GM23338 (cell line): ENCODE measurements around the gene APELA.
A peak's percentile ranks its signal among the peaks of the same experiment; 100 is the strongest.

Experiments
- CREB1 ChIP-seq: fragments of 250-450 bp; sonication (Bioruptor Pico); IDR thresholded peaks from 2 replicates; pipeline ENCODE4 v1.5.0; 2020; ENCODE audit warnings: low read depth, mild to moderate bottlenecking, moderate library complexity
- EZH2 ChIP-seq: fragments of 200-600 bp; sonication (generic); IDR thresholded peaks from one replicate; pipeline ENCODE4 v1.8.0; 2017; ENCODE audit warnings: antibody characterized with exemption, mild to moderate bottlenecking, low read depth; ENCODE audit not compliant: unreplicated experiment
- EZH2phosphoT487 ChIP-seq: fragments of 200-600 bp; sonication (generic); IDR thresholded peaks from one replicate; pipeline ENCODE4 v1.8.1; 2018; ENCODE audit warnings: antibody characterized with exemption; ENCODE audit not compliant: unreplicated experiment
- JUNB ChIP-seq: IDR thresholded peaks from one replicate; pipeline ENCODE4 v1.6.1; 2016; ENCODE audit warnings: antibody characterized with exemption; ENCODE audit not compliant: unreplicated experiment
- NANOG ChIP-seq: IDR thresholded peaks from 2 replicates; pipeline ENCODE4 v1.6.1; 2016; ENCODE audit warnings: antibody characterized with exemption, borderline replicate concordance
- POLR2AphosphoS5 ChIP-seq: IDR thresholded peaks from 2 replicates; pipeline ENCODE4 v1.6.1; 2016; ENCODE audit warnings: antibody characterized with exemption, low read depth
- STAT1 ChIP-seq: IDR thresholded peaks from one replicate; pipeline ENCODE4 v1.6.1; 2016; ENCODE audit warnings: antibody characterized with exemption; ENCODE audit not compliant: unreplicated experiment
- ZNF114 ChIP-seq: fragments of 250-450 bp; sonication (Bioruptor Pico); IDR thresholded peaks from 2 replicates; pipeline ENCODE4 v1.5.0; 2020; ENCODE audit warnings: mild to moderate bottlenecking, moderate library complexity
- ZNF331 ChIP-seq: fragments of 250-450 bp; sonication (Bioruptor Pico); IDR thresholded peaks from 2 replicates; pipeline ENCODE4 v1.5.0; 2020; ENCODE audit warnings: low read depth, mild to moderate bottlenecking, moderate library complexity
- TF ChIP-seq, protein P1 (sequence below), 2 experiments: fragments of 200-600 bp in 1 of 2; sonication (generic) in 1 of 2; conservative IDR thresholded peaks; 2 replicates each; pipeline versions ENCODE4 v1.5.1 to v1.6.1; 2016 to 2017; ENCODE audit warnings: antibody characterized with exemption in 2 of 2, low read depth in 2 of 2, mild to moderate bottlenecking in 2 of 2, moderate library complexity in 1 of 2
- TF ChIP-seq, protein P2 (sequence below): IDR thresholded peaks from 2 replicates; pipeline ENCODE4 v1.6.1; 2016; ENCODE audit warnings: antibody characterized with exemption
- TF ChIP-seq, protein P3 (sequence below): IDR thresholded peaks from one replicate; pipeline ENCODE4 v1.6.1; 2018; ENCODE audit warnings: antibody characterized with exemption; ENCODE audit not compliant: unreplicated experiment
- TF ChIP-seq, protein P4 (sequence below): fragments of 250-450 bp; sonication (Bioruptor Pico); IDR thresholded peaks from 2 replicates; pipeline ENCODE4 v1.5.0; 2020; ENCODE audit warnings: mild to moderate bottlenecking, moderate library complexity

DNA sequence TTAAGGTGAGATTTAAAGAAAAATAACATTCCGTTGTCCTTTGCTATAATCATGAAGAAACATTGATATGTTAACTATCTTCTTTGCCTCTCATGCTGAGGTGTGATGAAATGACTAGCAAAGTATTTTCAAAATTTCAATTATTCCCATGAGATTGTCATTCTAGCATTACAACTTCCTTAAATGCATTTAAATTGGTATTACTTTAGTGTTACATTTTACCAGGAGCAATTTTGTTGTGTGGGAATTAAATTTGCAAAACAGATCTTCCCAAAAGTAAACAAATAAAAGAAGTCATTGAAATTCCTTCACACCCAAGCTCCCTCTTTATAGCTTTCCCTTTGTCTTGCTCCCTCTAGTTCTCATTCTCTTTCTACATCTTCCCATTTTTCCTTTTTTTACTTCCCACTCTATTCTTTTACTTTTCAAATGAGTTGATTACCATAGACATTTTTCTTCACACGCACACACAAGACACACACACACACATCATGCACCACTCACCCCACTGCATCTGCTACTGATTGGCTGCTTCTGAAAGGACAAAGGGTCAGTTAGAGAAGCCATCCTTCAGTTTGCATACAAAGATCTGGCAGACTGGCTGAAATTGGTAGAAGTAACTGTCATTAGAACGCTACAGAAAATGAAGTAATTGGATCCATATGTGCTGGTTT is 10.0 kb upstream of the APELA start:
- TF ChIP-seq NANOG, result peak; percentile 93
- no peak for TF ChIP-seq EZH2
- TF ChIP-seq, protein P1, sequence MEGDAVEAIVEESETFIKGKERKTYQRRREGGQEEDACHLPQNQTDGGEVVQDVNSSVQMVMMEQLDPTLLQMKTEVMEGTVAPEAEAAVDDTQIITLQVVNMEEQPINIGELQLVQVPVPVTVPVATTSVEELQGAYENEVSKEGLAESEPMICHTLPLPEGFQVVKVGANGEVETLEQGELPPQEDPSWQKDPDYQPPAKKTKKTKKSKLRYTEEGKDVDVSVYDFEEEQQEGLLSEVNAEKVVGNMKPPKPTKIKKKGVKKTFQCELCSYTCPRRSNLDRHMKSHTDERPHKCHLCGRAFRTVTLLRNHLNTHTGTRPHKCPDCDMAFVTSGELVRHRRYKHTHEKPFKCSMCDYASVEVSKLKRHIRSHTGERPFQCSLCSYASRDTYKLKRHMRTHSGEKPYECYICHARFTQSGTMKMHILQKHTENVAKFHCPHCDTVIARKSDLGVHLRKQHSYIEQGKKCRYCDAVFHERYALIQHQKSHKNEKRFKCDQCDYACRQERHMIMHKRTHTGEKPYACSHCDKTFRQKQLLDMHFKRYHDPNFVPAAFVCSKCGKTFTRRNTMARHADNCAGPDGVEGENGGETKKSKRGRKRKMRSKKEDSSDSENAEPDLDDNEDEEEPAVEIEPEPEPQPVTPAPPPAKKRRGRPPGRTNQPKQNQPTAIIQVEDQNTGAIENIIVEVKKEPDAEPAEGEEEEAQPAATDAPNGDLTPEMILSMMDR (conservative IDR thresholded peaks at IDR 0.05; ENCODE audit: low read depth in 2 of 2), result no peak
- TF ChIP-seq, protein P2, sequence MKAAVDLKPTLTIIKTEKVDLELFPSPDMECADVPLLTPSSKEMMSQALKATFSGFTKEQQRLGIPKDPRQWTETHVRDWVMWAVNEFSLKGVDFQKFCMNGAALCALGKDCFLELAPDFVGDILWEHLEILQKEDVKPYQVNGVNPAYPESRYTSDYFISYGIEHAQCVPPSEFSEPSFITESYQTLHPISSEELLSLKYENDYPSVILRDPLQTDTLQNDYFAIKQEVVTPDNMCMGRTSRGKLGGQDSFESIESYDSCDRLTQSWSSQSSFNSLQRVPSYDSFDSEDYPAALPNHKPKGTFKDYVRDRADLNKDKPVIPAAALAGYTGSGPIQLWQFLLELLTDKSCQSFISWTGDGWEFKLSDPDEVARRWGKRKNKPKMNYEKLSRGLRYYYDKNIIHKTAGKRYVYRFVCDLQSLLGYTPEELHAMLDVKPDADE, result no peak
- no peak for TF ChIP-seq EZH2phosphoT487
- peak; percentile 47; the same call in 1 of the 2 replicates for TF ChIP-seq POLR2AphosphoS5
- TF ChIP-seq, protein P3, sequence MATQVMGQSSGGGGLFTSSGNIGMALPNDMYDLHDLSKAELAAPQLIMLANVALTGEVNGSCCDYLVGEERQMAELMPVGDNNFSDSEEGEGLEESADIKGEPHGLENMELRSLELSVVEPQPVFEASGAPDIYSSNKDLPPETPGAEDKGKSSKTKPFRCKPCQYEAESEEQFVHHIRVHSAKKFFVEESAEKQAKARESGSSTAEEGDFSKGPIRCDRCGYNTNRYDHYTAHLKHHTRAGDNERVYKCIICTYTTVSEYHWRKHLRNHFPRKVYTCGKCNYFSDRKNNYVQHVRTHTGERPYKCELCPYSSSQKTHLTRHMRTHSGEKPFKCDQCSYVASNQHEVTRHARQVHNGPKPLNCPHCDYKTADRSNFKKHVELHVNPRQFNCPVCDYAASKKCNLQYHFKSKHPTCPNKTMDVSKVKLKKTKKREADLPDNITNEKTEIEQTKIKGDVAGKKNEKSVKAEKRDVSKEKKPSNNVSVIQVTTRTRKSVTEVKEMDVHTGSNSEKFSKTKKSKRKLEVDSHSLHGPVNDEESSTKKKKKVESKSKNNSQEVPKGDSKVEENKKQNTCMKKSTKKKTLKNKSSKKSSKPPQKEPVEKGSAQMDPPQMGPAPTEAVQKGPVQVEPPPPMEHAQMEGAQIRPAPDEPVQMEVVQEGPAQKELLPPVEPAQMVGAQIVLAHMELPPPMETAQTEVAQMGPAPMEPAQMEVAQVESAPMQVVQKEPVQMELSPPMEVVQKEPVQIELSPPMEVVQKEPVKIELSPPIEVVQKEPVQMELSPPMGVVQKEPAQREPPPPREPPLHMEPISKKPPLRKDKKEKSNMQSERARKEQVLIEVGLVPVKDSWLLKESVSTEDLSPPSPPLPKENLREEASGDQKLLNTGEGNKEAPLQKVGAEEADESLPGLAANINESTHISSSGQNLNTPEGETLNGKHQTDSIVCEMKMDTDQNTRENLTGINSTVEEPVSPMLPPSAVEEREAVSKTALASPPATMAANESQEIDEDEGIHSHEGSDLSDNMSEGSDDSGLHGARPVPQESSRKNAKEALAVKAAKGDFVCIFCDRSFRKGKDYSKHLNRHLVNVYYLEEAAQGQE, result no peak
- TF ChIP-seq CREB1 (CRISPR knock-in tag), result peak; percentile 40
- TF ChIP-seq ZNF331 (CRISPR knock-in tag), result no peak
- TF ChIP-seq, protein P4, sequence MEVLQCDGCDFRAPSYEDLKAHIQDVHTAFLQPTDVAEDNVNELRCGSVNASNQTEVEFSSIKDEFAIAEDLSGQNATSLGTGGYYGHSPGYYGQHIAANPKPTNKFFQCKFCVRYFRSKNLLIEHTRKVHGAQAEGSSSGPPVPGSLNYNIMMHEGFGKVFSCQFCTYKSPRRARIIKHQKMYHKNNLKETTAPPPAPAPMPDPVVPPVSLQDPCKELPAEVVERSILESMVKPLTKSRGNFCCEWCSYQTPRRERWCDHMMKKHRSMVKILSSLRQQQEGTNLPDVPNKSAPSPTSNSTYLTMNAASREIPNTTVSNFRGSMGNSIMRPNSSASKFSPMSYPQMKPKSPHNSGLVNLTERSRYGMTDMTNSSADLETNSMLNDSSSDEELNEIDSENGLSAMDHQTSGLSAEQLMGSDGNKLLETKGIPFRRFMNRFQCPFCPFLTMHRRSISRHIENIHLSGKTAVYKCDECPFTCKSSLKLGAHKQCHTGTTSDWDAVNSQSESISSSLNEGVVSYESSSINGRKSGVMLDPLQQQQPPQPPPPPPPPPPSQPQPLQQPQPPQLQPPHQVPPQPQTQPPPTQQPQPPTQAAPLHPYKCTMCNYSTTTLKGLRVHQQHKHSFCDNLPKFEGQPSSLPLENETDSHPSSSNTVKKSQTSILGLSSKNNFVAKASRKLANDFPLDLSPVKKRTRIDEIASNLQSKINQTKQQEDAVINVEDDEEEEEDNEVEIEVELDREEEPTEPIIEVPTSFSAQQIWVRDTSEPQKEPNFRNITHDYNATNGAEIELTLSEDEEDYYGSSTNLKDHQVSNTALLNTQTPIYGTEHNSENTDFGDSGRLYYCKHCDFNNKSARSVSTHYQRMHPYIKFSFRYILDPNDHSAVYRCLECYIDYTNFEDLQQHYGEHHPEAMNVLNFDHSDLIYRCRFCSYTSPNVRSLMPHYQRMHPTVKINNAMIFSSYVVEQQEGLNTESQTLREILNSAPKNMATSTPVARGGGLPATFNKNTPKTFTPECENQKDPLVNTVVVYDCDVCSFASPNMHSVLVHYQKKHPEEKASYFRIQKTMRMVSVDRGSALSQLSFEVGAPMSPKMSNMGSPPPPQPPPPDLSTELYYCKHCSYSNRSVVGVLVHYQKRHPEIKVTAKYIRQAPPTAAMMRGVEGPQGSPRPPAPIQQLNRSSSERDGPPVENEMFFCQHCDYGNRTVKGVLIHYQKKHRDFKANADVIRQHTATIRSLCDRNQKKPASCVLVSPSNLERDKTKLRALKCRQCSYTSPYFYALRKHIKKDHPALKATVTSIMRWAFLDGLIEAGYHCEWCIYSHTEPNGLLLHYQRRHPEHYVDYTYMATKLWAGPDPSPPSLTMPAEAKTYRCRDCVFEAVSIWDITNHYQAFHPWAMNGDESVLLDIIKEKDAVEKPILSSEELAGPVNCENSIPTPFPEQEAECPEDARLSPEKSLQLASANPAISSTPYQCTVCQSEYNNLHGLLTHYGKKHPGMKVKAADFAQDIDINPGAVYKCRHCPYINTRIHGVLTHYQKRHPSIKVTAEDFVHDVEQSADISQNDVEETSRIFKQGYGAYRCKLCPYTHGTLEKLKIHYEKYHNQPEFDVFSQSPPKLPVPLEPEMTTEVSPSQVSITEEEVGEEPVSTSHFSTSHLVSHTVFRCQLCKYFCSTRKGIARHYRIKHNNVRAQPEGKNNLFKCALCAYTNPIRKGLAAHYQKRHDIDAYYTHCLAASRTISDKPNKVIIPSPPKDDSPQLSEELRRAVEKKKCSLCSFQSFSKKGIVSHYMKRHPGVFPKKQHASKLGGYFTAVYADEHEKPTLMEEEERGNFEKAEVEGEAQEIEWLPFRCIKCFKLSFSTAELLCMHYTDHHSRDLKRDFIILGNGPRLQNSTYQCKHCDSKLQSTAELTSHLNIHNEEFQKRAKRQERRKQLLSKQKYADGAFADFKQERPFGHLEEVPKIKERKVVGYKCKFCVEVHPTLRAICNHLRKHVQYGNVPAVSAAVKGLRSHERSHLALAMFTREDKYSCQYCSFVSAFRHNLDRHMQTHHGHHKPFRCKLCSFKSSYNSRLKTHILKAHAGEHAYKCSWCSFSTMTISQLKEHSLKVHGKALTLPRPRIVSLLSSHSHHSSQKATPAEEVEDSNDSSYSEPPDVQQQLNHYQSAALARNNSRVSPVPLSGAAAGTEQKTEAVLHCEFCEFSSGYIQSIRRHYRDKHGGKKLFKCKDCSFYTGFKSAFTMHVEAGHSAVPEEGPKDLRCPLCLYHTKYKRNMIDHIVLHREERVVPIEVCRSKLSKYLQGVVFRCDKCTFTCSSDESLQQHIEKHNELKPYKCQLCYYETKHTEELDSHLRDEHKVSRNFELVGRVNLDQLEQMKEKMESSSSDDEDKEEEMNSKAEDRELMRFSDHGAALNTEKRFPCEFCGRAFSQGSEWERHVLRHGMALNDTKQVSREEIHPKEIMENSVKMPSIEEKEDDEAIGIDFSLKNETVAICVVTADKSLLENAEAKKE, result peak; percentile 23
- TF ChIP-seq JUNB, result no peak
- TF ChIP-seq STAT1, result no peak
- no peak for TF ChIP-seq ZNF114 (CRISPR knock-in tag)
